IPS-11a (cell line): ENCODE measurements around the gene IGFBP2.

Experiments used
- H3K4me3 ChIP-seq: one replicate; pipeline ENCODE4 v1.5.1; 2013; ENCODE audit warnings: low read depth, low read length, control low read depth

Gene IGFBP2

GRCh38 chr2:216700088-216700567 lies 66.9 kb downstream of the IGFBP2 start:
- H3K4me3 ChIP-seq, result no peak overlapping the region

- no peak overlapping the region for H3K4me3 ChIP-seq
Observed at GRCh38 chr2:216700781-216701180, 67.6 kb downstream of the IGFBP2 start.

GRCh38 chr2:216701544-216701943 lies 68.3 kb downstream of the IGFBP2 start:
- H3K4me3 ChIP-seq, result no peak overlapping the region

DNA sequence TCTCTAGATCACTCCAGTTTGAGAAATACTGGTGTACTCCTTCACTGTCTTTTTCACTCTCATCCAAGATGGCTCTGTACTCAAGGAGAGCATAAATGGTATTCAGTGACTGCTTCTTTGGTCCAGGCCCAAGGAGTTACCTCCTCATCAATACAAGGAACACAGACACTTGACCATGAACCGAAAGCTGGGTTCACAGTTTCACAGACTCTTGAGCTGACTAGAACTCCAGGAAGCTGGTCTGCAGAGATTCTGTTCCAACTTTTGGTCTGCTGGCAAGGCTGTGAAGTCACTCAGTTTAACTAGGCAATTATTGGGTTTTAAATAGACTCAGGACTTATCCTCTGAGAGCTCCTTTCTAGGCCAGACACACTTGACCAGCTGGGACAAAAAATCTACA lies 69.5 kb downstream of the IGFBP2 start:
- no peak overlapping the region for H3K4me3 ChIP-seq

- H3K4me3 ChIP-seq, result no peak overlapping the region
Observed at GRCh38 chr2:216710551-216711301, 77.5 kb downstream of the IGFBP2 start.

DNA sequence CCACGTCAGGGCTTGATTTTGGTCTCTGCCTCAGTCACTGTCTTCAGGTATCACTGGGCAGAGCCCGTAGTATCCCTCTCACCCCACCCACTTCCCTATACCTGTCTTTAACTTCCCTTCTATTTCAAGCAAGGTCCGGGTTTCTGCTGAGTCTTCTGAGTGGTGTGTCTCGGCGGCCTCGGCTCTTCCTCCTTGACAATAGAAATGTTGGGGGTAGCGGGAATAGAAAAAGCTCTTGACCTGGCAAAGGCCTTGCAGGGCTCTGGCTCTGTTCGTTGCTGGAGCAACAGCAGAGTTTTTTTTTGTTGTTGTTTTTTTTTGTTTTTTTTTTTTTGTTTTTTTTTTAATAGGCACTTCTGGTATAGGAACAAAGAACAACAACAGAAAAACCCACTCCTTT lies 78.1 kb downstream of the IGFBP2 start:
- H3K4me3 ChIP-seq, result no peak overlapping the region

- no peak overlapping the region for H3K4me3 ChIP-seq
Observed at GRCh38 chr2:216713691-216714336, 80.6 kb downstream of the IGFBP2 start.
